Measurements from ENCODE around the gene CNKSR2.
A peak's percentile ranks its signal among the peaks of the same experiment; 100 is the strongest.

The CNKSR2 gene

DNA sequence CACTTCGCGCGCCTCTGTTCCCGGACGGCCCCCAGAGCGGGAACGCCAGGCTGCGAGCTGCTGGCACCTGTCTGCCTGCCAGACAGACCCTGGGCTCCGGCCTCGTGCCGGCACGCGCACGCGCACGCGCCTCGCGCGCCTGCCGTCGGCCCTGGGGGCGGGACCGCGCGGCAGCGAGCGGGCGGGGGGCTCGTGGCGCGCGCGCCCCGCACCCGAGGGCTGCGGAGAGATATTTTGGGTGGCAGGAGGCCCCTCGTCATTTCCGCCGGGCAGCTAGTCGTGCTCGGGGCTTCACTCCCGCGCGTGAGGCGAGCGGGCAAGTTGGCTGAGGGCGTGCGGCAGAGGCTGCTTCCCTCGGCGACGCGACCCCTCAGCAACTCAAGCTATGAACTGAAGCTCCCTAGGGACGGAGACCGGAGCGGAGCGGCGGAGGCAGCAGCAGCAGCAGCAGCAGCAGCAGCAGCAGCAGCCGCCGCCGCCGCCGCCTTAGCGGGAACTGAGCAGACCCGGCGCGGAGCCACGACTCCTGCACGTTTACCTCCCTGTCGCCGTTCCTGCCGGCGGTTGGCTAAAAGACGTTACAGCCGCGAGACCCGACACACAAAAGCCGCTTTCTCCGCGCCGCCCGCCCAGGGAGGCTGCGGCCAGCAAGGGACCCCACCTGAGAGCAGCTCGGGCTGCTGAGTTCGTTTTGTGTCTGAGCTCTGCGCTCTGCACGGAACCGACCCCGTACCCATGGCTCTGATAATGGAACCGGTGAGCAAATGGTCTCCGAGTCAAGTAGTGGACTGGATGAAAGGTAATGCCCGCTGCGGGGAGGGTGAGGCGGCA is at the start of gene CNKSR2:
Gene CNKSR2 (plus strand): TSS at position 256 of the 831 bp plus-strand sequence. CDS start 480 bp downstream, at position 736.
- peak; percentile 79 for DNase-seq

DNA sequence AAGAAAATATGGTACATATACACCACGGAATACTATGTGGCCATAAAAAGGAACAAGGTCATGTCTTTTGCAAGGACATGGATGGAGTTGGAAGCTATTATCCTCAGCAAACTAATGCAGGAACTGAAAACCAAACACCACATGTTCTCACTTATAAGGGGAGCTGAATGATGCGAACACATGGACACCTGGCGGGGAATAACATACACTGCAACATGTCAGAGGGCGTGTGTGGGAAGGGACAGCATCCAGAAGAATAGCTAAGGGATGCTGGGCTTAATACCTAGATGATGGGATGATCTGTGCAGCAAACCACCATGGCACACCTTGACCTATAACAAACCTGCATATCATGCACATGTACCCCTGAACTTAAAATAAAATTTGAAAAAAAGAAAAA is 19.5 kb upstream of the CNKSR2 start:
- no peak for DNase-seq

GRCh38 chrX:21355831-21356230 is 18.4 kb upstream of the CNKSR2 start:
- DNase-seq: no peak

DNA sequence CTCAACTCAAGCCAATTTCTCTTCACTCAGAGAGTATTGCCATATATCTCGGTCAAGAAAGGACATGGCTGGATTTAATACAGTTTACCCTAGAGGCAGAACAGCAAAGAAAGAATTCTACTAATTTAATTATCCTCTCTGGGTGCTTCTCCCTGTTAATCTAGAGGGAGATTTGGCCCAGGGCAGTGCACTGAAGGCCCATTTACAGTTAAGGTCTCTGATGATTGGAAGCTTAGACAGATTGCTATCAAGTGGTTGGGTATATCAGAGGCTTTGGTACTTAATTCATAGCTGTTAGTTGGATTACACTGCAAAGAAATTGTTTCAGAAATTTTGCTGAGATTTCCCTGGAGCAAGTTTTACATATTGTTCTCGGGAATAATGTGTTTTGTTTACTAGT is 4.6 kb upstream of the CNKSR2 start:
- no peak for DNase-seq

GRCh38 chrX:21373001-21373400 is 1.2 kb upstream of the CNKSR2 start:
- DNase-seq: no peak

DNA sequence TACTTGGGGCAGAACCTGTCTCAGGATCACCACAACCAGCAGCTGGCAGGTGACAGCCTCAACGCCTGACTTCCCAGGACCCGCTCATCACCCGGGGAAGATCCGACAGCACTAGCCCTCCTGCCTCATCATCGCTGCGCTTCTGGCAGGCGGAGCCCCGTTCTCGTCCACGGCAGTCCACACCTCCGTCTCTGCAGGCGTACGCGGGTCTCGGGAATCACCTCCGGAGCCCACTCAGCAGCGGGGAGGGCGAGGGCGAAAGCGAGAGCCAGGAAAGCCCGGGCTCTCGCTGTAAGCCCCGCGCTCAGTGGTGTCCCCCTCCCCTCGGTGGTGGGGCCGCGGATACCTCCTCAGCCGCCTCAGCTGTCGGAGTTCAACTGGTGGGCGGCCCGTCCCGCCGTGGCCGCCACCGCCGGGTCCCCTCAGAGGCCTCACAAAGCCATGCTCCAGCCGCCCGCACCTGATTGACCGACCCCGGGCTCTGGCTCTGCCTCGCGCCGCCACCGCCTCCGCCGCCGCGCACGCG is 518 bp upstream of the CNKSR2 start:
- peak; percentile 47 for DNase-seq

DNA sequence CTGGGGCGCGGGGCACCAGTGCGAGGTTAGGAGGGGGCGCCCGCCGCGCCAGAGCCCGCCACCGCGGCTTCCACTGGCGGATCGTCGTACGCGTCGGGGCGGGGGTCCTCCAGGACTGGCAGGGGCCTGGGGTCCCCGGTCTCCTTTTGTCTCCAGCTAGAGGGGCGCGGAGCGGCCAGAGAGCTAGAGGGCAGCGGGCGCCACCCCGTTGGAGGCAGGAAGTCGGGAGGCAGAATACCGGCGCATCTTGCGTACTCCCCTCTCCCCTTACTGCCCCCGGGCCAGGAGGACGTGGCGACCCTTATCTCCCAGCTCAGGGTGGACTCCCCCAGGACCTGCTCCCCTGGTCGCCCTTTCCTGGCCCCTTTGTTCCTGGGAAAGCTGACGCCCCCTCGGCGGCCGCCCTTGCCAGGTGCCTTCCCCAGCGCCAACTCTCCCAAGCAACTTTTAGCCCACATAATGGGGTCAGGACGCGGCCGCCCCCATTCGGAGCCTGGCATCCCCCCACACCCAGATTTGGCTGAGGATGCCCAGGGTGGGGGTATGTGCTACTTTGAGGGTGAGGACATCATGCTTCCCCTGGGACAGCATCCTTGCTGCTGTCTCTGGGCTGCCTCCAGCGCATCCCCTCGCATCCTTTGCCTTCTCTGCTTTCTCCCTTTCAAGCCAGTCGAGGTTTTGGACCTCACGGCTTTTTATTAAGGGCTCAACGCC is 933 bp downstream of the CNKSR2 start:
- peak; percentile 28 for DNase-seq

GRCh38 chrX:21375708-21376009 is 1.4 kb downstream of the CNKSR2 start:
- no peak for DNase-seq

DNA sequence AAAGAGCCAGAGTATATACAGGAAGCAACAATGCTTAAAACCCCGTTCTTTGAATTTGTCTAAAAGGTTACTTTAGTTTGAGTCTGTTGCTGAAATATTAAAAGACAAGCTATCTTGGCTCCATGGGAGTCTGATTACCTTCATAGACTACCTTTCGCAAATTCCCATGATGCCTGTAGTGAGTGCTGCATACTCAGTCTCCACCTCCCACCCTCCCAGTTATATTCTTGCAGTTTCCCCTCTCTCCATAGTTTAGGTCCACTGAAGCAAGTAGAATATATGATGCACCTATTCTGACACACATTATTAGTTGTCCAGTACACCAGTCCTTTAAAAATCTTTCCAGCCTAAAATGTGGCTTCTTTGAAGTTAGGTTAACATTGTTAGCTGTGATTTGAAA is 2.4 kb downstream of the CNKSR2 start:
- no peak for DNase-seq

GRCh38 chrX:21379991-21380390 is 5.8 kb downstream of the CNKSR2 start:
- DNase-seq: no peak

GRCh38 chrX:21382715-21383114 is 8.5 kb downstream of the CNKSR2 start:
- DNase-seq: no peak

DNA sequence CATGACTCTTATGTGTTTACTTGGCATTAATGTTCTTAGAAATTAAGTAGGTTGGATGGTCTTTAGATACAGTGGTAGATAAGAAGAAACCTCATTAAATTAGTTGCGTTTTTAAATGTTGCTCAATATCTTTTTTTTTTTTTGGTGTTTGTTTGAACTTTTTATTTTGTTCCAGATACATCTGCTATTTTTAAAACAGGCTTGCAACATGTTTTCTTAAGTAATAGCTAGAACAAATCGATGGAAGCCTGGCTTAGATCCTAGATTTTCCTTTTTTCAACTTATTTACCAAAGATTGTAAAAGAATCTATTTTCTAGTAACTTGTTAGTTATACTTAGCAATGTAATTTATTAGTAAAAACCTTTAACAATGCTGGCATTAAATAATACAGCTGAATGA is 9.3 kb downstream of the CNKSR2 start:
- no peak for DNase-seq

DNA sequence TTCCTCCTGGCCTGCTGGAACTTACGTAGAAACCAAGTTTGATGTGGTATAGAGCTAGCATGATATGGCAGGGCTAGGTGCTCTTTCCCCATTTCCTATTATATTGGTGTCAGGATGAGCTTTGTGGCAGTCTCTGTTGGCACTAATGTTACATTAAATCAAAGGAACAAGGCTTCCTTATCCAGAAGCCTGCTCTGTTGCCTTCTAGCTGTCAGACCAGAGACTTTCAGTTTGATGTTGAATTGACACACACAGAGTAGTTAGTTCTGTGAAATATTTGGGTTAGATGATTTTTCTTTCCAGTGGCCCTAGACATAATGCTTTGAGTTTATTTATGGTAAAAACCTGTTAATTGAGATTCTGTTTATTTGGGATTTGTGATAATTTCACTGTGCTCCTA is 10.0 kb downstream of the CNKSR2 start:
- no peak for DNase-seq

DNA sequence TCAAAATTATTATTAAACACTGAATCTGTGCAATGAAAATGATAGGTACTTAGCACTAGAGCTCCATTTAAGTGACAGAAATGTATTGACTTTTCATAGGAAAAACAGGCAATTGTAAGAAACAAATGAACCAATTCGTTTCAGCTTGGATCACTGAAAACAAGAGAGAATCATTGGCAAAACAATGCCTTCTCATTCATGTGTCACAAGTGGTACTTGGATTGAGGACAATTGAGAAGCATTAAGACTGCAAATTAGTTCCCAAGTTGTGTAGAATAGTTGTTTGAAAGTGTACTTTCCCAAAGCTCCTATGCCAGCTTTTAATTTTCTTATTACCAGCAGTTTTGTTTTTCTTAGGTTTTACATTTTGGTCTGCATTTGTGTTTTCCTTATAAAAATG is 20.6 kb downstream of the CNKSR2 start:
- DNase-seq: no peak

- peak; percentile 14 for DNase-seq
These were observed 24.2 kb downstream of the CNKSR2 start for GRCh38 chrX:21398426-21398825.

DNA sequence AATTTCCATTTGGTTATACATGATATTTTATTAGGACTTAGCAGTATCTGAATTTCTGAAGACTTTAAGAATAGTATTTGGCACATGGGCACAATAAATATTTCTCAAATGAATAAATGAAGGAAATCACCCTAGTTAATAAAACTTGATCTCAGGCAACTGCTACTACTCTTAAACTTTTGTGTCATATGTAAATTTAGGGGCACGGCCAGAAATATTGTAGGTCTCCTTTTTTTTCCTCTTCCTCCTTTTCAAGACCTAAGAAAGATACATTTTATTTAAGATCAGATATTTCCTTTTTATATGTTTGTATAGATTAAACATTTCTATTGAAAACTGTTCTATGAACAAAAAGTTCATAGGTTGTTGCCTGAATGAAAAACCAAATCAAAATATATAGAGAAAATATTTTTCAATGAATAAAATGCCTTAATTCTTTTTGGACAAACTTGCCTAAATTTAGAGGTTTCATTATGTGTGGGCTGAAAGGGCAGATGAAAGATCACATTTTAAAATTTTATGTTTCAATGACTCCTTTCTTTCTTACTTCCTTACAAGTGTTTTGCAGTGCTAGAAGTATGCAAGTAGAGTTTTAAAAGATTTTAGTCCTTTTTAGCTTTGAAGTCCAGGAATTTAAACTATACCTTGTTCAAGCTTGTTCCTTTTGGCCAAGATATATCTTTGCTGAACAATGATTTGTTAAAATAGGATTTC is 26.3 kb downstream of the CNKSR2 start:
- DNase-seq: no peak

DNA sequence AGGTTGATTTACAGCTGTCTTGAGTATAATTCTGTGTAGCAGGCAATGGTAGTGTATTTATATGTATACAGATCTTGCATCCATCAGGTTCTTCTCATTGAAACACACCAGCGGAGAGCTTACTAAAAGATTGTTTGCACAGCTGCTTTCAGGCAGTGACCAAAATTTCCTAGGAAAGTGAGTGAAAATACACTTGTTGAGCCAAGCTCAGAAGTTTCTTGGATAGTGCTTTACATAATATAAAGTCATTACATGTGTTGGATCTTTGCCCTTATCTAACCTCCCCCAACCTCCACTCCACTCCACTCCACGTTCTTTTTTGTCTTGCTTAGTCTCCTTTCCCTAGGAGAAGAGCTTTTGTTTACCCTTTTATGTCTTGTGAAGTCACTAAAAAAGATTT is 34.1 kb downstream of the CNKSR2 start:
- DNase-seq: no peak

- DNase-seq: no peak
These were observed 34.6 kb downstream of the CNKSR2 start for GRCh38 chrX:21408788-21409187.

GRCh38 chrX:21412029-21412428 is 37.8 kb downstream of the CNKSR2 start:
- no peak for DNase-seq

- DNase-seq: no peak
These were observed 38.7 kb downstream of the CNKSR2 start for GRCh38 chrX:21412883-21413282.

DNA sequence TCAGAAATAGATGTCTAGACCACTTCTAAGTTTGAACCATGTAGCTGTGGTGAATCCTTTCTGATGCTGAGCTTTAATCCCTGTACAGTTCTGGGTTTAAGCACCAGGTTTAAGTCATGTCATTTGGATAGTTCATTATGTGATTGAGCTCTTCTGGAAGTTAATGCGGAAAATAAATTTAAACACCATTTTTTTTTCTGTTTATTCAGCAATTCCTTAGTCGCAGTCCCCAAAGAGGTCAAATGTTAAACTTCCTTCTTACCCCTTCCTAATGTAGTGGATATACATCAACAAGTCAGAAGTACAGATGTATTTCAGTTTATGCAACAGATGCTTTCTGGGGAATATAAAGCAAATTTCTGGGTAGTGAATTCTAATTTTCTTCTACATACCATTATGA is 52.9 kb downstream of the CNKSR2 start:
- DNase-seq: no peak

GRCh38 chrX:21437036-21437435 is 62.8 kb downstream of the CNKSR2 start:
- DNase-seq: no peak

DNA sequence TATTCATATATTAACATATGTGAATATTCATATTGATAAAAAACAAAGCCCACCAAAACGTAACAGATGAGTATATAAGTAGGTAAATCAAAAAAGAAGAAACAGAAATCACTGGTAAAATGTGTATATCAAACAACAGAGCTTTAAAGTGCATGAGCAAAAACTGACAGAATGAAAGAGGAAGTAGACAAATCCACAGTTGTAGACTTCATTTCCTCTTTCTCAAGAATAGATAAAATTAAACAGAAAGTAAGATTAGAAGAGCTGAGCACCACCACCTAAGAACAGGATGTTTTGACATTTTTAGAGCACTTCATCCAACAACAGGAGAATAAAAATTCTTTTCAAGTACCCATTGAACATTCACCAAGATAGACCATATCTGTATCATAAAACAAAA is 64.6 kb downstream of the CNKSR2 start:
- DNase-seq: no peak

- DNase-seq: no peak
These were observed 66.7 kb downstream of the CNKSR2 start for GRCh38 chrX:21440911-21441310.
